Measurements from ENCODE around the gene CLHC1. TPM values are rescaled to one million over a fixed set of nuclear protein-coding genes. Genes with fewer than 3 reads are reported as not detected.
"Not testable (repeated sequence)": the region's sequence is repeated elsewhere in the genome, so short reads cannot be mapped to it uniquely, and the experiment has no call there.

The CLHC1 gene
- 12.4 and 28.5 TPM in 2 replicates for total RNA-seq (2014; rRNA removed; shearing (Covaris generic))
- total RNA-seq (2022) = 28.5 and 32.1 TPM in 2 replicates
- percentile 74 among the genes with signal in this experiment for Bru-seq, nascent RNA
- percentile 87 among the genes with signal in this experiment for BruChase-seq, experiment 1, labeled RNA remaining after a 6-hour chase
- percentile 83 among the genes with signal in this experiment for BruChase-seq, experiment 2, labeled RNA remaining after a 2-hour chase
- long read RNA-seq, partial matches to known transcripts = 1 of 5 reads
- long read RNA-seq, other reads (novel, unspliced or antisense) = 4 of 5 reads

DNA sequence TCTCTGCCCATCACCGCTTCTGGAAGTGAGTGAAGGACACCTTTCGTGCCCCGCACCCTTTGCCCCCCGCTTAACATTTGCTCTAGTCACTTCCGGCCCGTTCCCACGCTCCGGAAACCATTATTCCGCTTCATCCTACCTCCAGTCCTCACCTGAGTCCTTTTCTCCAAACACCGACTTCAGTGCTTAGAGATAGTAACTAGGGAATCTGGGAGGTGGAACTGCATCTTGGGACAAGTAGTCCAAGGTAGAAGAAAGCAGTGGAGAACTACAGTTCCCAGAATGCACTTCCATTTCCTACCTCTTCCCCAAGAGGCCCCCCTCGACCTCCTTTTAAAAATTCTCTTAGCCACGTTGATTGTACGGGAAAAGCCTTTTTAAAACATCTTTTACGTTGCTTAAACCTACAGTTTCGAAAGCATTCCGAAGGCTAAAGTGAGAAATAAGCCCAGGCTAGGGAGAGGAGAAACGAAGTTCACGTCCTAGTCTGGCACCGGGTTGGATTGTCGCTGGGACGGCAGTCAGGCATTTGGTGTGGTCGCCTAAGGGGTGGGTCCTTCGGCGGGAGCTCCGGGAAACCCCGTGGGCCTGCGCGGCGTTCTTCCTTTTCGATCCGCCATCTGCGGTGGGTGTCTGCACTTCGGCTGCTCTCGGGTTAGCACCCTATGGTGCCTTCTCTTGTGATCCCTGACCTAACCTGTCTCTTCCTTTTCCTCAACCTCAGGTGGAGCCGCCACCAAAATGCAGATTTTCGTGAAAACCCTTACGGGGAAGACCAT lies at the start of gene CLHC1, which contains the start of gene RPS27A:
TSS of gene CLHC1 (minus strand) at position 210 of the 779 bp plus-strand sequence. CDS start 9,882 bp downstream, outside the sequence.
TSS of gene RPS27A (plus strand) at position 605 of the 779 bp plus-strand sequence. CDS start at position 742, 137 bp downstream.
- intact Hi-C loops (cut with micrococcal nuclease; ENCODE audit: unreplicated experiment) = no loop called here
- Histone ChIP-seq H3K4me3 (ENCODE audit: low read depth, low read length, poor library complexity, severe bottlenecking) (peak within 1 kb of the TSS; percentile 94), H3K4me1 (ENCODE audit: insufficient read depth, low read length, poor library complexity, severe bottlenecking) (peaks cover 35% of the 10 kb centered on the region), H3K4me2 (ENCODE audit: low read length) (peak within 1 kb of the TSS; percentile 87), H3K9me2 (ENCODE audit: insufficient read depth, low read length) (no peaks in the 10 kb centered on the region), H3K27ac (ENCODE audit: low read depth, low read length, poor library complexity, severe bottlenecking) (peak within 1 kb of the TSS; percentile 80), H3K36me3 (ENCODE audit: insufficient read depth, low read length) (peaks cover 50% of the 10 kb centered on the region), H3K9me3 (ENCODE audit: low read length) (no peaks in the 10 kb centered on the region), H2AFZ (ENCODE audit: low read length) (peak within 1 kb of the TSS; percentile 75), H4K20me1 (ENCODE audit: insufficient read depth, low read length) (peaks cover 23% of the 10 kb centered on the region; the same call in 1 of the 2 replicates), H3K79me2 (ENCODE audit: insufficient read depth, low read depth, low read length) (peaks cover 58% of the 10 kb centered on the region)
- no TSS peak for BruUV-seq (replicated peaks)
- ChIA-PET POLR2A (interaction anchor here (0.5 to 0.8 kb wide), 2 partner anchors 9 to 31 kb away, joined by 3 read pairs; no protein-coding TSS in a partner anchor), CTCF (ENCODE audit: unreplicated experiment) (interaction anchor here (0.7 to 0.9 kb wide), 2 partner anchors 200 to 287 kb away, joined by 3 read pairs; partner anchors contain the start of gene CFAP36)
- TF ChIP-seq EZH2phosphoT487 (IDR thresholded peaks at IDR 0.05; ENCODE audit: borderline replicate concordance, low read depth, low read length) = no peak
- TF ChIP-seq, protein P1, sequence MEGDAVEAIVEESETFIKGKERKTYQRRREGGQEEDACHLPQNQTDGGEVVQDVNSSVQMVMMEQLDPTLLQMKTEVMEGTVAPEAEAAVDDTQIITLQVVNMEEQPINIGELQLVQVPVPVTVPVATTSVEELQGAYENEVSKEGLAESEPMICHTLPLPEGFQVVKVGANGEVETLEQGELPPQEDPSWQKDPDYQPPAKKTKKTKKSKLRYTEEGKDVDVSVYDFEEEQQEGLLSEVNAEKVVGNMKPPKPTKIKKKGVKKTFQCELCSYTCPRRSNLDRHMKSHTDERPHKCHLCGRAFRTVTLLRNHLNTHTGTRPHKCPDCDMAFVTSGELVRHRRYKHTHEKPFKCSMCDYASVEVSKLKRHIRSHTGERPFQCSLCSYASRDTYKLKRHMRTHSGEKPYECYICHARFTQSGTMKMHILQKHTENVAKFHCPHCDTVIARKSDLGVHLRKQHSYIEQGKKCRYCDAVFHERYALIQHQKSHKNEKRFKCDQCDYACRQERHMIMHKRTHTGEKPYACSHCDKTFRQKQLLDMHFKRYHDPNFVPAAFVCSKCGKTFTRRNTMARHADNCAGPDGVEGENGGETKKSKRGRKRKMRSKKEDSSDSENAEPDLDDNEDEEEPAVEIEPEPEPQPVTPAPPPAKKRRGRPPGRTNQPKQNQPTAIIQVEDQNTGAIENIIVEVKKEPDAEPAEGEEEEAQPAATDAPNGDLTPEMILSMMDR (conservative IDR thresholded peaks at IDR 0.05; ENCODE audit: low read length) = no peak
- DNase-seq (ENCODE audit: low spot score) = peak; percentile 92

DNA sequence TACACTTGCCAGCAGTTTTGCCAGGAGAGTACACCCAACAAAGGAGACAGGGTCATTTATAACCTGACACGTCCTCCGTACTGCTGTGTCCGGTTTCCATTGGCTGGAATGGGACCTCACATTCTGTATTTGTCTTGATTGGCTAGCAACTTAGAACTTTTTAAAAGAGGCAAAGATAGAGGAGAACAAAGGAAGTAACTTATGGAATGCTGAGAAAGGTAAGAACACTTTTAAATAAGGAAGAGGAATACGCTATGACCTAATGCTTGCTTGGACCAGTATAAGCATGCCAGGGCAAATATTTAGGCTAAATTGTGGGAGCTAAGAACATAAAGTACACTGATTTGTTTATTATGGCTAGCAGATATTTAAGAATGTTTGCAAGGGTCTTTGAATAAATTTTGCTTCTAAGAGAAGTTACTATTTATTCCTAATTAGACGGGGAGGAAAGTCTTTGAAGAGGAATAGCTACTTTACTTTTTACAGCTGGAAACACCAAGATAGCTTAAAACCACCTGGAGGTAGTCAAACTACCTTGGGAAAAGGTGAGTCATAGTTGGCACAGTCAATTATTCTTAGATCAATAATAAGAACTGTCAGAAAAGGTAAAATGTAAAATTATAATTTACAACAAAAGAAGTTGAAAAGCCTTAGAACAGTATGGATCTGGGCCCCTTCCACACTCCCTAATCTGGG lies 48.9 kb upstream of the CLHC1 start:
- POLR2A ChIA-PET = interaction anchor here (0.7 to 1.7 kb wide), 6 partner anchors 11 to 57 kb away, joined by 3 to 9 read pairs (median 3); no protein-coding TSS in a partner anchor
- peaks cover 12% of the 10 kb centered on the region for H3K4me1 ChIP-seq (ENCODE audit: insufficient read depth, low read length, poor library complexity, severe bottlenecking)
- CTCF ChIA-PET (ENCODE audit: unreplicated experiment); H3K4me3 ChIP-seq (ENCODE audit: low read depth, low read length, poor library complexity, severe bottlenecking); intact Hi-C loops (cut with micrococcal nuclease; ENCODE audit: unreplicated experiment); H3K9me3 ChIP-seq (ENCODE audit: low read length); H3K27ac ChIP-seq (ENCODE audit: low read depth, low read length, poor library complexity, severe bottlenecking); DNase-seq (ENCODE audit: low spot score); H3K9me2 ChIP-seq (ENCODE audit: insufficient read depth, low read length); H3K36me3 ChIP-seq (ENCODE audit: insufficient read depth, low read length); H4K20me1 ChIP-seq (ENCODE audit: insufficient read depth, low read length); H3K79me2 ChIP-seq (ENCODE audit: insufficient read depth, low read depth, low read length): not testable (repeated sequence)
- peak overlapping the region; percentile 81; the same call in 1 of the 2 replicates for H3K4me2 ChIP-seq (ENCODE audit: low read length)
- TSS peak; percentile 43 for BruUV-seq (replicated peaks)
- H2AFZ ChIP-seq (ENCODE audit: low read length) = peak overlapping the region; percentile 94; the same call in 1 of the 2 replicates

DNA sequence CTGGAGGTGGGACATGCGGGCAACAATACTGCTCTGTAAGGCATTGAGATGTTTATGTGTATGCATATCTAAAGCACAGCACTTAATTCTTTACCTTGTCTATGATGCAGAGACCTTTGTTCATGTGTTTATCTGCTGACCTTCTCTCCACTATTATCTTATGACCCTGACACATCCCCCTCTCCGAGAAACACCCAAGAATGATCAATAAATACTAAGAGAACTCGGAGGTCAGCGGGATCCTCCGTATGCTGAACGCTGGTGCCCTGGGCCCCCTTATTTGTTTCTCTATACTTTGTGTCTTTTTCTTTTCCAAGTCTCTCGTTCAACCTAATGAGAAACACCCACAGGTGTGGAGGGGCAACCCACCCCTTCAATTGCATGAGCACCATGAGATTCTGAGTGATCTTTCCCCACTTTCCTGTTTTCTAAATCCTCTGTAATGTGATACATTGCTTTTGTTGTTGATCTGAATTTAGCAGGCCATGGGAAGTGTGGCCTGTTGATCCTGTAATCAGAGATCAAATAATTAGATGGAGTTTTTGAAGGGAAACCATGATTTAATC lies 47.8 kb upstream of the CLHC1 start:
- not testable (repeated sequence) for BruUV-seq (replicated peaks); H2AFZ ChIP-seq (ENCODE audit: low read length); H3K4me2 ChIP-seq (ENCODE audit: low read length)

DNA sequence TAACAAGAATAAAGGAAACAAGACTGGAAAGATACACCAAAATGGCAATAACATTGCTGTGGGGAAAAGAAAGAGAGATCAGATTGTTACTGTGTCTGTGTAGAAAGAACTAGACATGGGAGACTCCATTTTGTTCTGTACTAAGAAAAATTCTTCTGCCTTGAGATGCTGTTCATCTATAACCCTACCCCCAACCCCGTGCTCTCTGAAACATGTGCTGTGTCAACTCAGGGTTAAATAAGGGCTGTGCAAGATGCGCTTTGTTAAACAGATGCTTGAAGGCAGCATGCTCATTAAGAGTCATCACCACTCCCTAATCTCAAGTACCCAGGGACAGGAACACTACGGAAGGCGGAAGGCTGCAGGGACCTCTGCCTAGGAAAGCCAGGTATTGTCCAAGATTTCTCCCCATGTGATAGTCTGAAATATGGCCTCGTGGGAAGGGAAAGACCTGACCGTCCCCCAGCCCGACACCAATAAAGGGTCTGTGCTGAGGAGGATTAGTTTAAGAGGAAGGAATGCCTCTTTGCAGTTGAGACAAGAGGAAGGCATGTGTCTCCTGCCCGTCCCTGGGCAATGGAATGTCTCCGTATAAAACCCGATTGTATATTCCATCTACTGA lies 47.2 kb upstream of the CLHC1 start:
- H3K9me2 ChIP-seq (ENCODE audit: insufficient read depth, low read length); H3K27ac ChIP-seq (ENCODE audit: low read depth, low read length, poor library complexity, severe bottlenecking); H2AFZ ChIP-seq (ENCODE audit: low read length); DNase-seq (ENCODE audit: low spot score); H4K20me1 ChIP-seq (ENCODE audit: insufficient read depth, low read length); H3K4me2 ChIP-seq (ENCODE audit: low read length); H3K79me2 ChIP-seq (ENCODE audit: insufficient read depth, low read depth, low read length); BruUV-seq (replicated peaks); H3K36me3 ChIP-seq (ENCODE audit: insufficient read depth, low read length); intact Hi-C loops (cut with micrococcal nuclease; ENCODE audit: unreplicated experiment); H3K4me3 ChIP-seq (ENCODE audit: low read depth, low read length, poor library complexity, severe bottlenecking); POLR2A ChIA-PET; H3K9me3 ChIP-seq (ENCODE audit: low read length); CTCF ChIA-PET (ENCODE audit: unreplicated experiment): not testable (repeated sequence)
- H3K4me1 ChIP-seq (ENCODE audit: insufficient read depth, low read length, poor library complexity, severe bottlenecking) = peaks cover 12% of the 10 kb centered on the region

More for the DNA sequence above, 47.8 kb upstream of the CLHC1 start:
- H3K36me3 ChIP-seq (ENCODE audit: insufficient read depth, low read length); DNase-seq (ENCODE audit: low spot score); H3K27ac ChIP-seq (ENCODE audit: low read depth, low read length, poor library complexity, severe bottlenecking); H3K79me2 ChIP-seq (ENCODE audit: insufficient read depth, low read depth, low read length); H4K20me1 ChIP-seq (ENCODE audit: insufficient read depth, low read length); H3K9me3 ChIP-seq (ENCODE audit: low read length); intact Hi-C loops (cut with micrococcal nuclease; ENCODE audit: unreplicated experiment); H3K9me2 ChIP-seq (ENCODE audit: insufficient read depth, low read length); H3K4me3 ChIP-seq (ENCODE audit: low read depth, low read length, poor library complexity, severe bottlenecking); CTCF ChIA-PET (ENCODE audit: unreplicated experiment): not testable (repeated sequence)
- POLR2A ChIA-PET = interaction anchor here (1.0 to 1.4 kb wide), 2 partner anchors 12 to 31 kb away, joined by 3 to 5 read pairs; no protein-coding TSS in a partner anchor
- H3K4me1 ChIP-seq (ENCODE audit: insufficient read depth, low read length, poor library complexity, severe bottlenecking) = peaks cover 12% of the 10 kb centered on the region

Data from OCI-LY7 (cell line).